Measurements from ENCODE around the gene TMTC2.

TMTC2 gene

DNA sequence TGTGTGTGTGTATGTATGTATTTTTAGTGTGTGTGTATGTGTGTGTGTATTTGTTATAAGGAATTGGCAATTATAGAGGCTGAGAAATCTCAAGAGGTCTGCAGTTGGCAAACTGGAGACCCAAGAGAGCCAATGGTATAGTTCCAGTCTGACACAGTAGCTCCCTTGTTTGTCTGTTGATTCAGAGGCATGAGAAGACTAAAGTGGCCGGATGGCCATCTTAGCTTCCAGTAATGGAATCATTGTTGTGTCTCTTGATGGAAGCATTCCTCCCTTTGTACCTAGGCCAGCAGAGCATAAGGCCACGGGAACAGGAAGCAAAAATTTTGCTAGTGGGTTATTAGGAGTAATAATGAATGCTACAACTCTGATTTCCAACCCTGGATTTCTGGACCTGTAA is 460.6 kb downstream of the TMTC2 start:
- H3K36me3 ChIP-seq (ENCODE audit: control insufficient read depth, insufficient read depth, low read length, severe bottlenecking) = no peaks in the 10 kb centered on the region
- H3K9me3 ChIP-seq (ENCODE audit: control insufficient read depth, low read length) = no peaks in the 10 kb centered on the region
- no peak overlapping the region for H3K4me3 ChIP-seq (ENCODE audit: low read length)
- no peak for DNase-seq (ENCODE audit: low read depth)
- H3K4me1 ChIP-seq (ENCODE audit: control insufficient read depth, insufficient read depth, low read length) = no peaks in the 10 kb centered on the region
- H3K27me3 ChIP-seq (replicated peaks; ENCODE audit: control insufficient read depth, insufficient read depth, low read length) = no peaks in the 10 kb centered on the region
- H3K9ac ChIP-seq (ENCODE audit: low read length) = no peak overlapping the region

DNA sequence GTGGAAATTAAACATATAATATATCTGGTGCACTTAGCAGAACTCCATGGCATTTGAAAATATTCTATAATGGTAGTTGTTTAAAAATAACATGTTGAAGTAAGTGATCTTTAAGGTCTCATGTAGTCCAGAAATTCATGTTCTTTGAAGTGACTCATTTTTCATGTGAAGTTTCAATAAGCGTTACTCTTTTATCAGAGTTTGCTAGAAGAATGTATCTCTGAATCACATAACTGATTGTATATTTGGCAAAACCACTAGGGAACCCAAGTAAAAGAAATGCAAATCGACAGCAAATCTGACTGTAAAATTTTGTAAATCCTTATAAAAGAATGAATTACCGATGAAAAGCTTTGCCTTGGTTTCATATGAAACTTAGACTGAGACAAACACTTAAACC is 463.3 kb downstream of the TMTC2 start:
- H3K9ac ChIP-seq (ENCODE audit: low read length) = no peak overlapping the region
- H3K4me1 ChIP-seq (ENCODE audit: control insufficient read depth, insufficient read depth, low read length) = no peaks in the 10 kb centered on the region
- no peak for DNase-seq (ENCODE audit: low read depth)
- no peaks in the 10 kb centered on the region for H3K27me3 ChIP-seq (replicated peaks; ENCODE audit: control insufficient read depth, insufficient read depth, low read length)
- H3K36me3 ChIP-seq (ENCODE audit: control insufficient read depth, insufficient read depth, low read length, severe bottlenecking) = no peaks in the 10 kb centered on the region
- no peak overlapping the region for H3K4me3 ChIP-seq (ENCODE audit: low read length)
- no peaks in the 10 kb centered on the region for H3K9me3 ChIP-seq (ENCODE audit: control insufficient read depth, low read length)

DNA sequence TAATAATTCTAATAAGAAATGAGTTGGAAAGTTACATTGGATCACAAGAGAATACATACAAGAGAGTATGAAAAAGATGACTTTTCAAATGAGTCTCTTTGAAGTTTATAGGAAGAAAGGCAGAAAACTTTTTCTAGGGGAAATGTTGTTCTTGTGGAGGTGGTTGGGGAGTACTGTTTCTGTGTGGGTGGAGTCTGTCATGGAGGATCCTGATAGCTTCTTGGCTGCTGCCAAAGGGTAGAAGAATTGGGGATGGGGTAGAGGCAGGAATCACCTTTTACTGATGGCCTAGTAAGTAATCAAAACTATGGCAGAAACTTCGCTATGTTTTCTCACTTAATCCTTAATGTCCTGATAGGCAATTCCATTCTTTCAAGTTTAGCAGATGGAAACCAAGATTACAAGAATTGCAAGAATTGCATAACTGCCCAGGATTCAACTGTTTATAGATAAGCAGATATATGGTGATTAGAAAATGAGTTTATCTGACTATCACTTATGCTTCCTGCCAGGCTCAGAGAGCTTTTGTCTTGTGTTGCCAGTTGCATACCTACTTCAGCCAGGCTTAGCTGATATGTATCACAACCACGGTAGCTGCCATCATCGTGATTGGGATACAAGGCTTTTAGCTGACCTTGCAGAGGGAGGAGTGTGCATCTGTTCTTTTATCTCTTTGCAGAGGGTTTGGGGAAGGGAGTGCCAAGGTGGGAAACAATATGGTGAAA is 463.9 kb downstream of the TMTC2 start:
- H3K27me3 ChIP-seq (replicated peaks; ENCODE audit: control insufficient read depth, insufficient read depth, low read length) = no peaks in the 10 kb centered on the region
- no peaks in the 10 kb centered on the region for H3K9me3 ChIP-seq (ENCODE audit: control insufficient read depth, low read length)
- no peak overlapping the region for H3K4me3 ChIP-seq (ENCODE audit: low read length)
- no peak overlapping the region for H3K9ac ChIP-seq (ENCODE audit: low read length)
- no peaks in the 10 kb centered on the region for H3K4me1 ChIP-seq (ENCODE audit: control insufficient read depth, insufficient read depth, low read length)
- H3K36me3 ChIP-seq (ENCODE audit: control insufficient read depth, insufficient read depth, low read length, severe bottlenecking) = no peaks in the 10 kb centered on the region
- DNase-seq (ENCODE audit: low read depth) = no peak

DNA sequence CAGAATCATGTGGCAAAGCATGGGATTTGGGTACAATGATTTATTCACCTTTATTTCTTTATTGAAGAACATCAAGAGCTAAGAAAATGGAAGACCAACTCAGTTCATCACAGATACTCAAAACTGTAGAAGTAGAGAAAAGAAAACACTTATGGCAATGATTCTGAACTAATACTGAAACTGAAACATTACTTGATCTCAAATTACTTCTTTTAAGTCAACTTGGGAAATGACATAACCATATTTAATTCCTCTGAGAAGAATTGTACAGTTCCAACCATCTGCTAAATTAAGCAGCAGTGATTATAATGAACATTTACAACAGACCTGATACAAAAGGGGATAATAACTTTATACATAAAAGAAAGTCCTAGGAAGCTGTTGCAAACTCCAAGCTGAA is 466.5 kb downstream of the TMTC2 start:
- DNase-seq (ENCODE audit: low read depth) = no peak
- Histone ChIP-seq H3K36me3 (ENCODE audit: control insufficient read depth, insufficient read depth, low read length, severe bottlenecking) (no peaks in the 10 kb centered on the region), H3K4me3 (ENCODE audit: low read length) (no peak overlapping the region), H3K9ac (ENCODE audit: low read length) (no peak overlapping the region), H3K4me1 (ENCODE audit: control insufficient read depth, insufficient read depth, low read length) (no peaks in the 10 kb centered on the region), H3K27me3 (replicated peaks; ENCODE audit: control insufficient read depth, insufficient read depth, low read length) (no peaks in the 10 kb centered on the region), H3K9me3 (ENCODE audit: control insufficient read depth, low read length) (no peaks in the 10 kb centered on the region)

DNA sequence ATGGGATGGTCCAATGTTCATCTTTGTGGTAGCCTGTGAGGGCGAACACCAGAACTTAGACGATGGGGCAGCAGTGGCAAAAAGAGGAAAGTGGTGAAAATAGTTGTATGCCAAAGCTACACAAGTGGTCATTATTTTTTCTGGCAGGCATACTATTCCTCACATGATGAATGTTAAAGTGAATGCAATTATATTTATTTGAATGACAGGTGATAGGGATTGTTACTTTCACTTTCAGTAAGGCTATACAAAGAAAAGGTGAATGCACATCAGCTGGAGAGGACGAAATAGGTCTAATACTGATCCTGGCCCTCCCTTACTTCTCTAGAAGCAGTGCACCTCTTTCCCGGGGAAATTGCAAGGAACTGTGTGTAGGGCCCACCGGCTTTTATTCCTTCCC is 470.1 kb downstream of the TMTC2 start:
- Histone ChIP-seq H3K4me3 (ENCODE audit: low read length) (no peak overlapping the region), H3K9me3 (ENCODE audit: control insufficient read depth, low read length) (no peaks in the 10 kb centered on the region), H3K9ac (ENCODE audit: low read length) (no peak overlapping the region), H3K27me3 (replicated peaks; ENCODE audit: control insufficient read depth, insufficient read depth, low read length) (no peaks in the 10 kb centered on the region), H3K36me3 (ENCODE audit: control insufficient read depth, insufficient read depth, low read length, severe bottlenecking) (no peaks in the 10 kb centered on the region), H3K4me1 (ENCODE audit: control insufficient read depth, insufficient read depth, low read length) (peaks cover 7% of the 10 kb centered on the region)
- DNase-seq (ENCODE audit: low read depth) = no peak

GRCh38 chr12:83157604-83158003 is 470.9 kb downstream of the TMTC2 start:
- no peaks in the 10 kb centered on the region for H3K36me3 ChIP-seq (ENCODE audit: control insufficient read depth, insufficient read depth, low read length, severe bottlenecking)
- H3K4me3 ChIP-seq (ENCODE audit: low read length) = no peak overlapping the region
- peaks cover 7% of the 10 kb centered on the region for H3K4me1 ChIP-seq (ENCODE audit: control insufficient read depth, insufficient read depth, low read length)
- no peak overlapping the region for H3K9ac ChIP-seq (ENCODE audit: low read length)
- no peak for DNase-seq (ENCODE audit: low read depth)
- no peaks in the 10 kb centered on the region for H3K27me3 ChIP-seq (replicated peaks; ENCODE audit: control insufficient read depth, insufficient read depth, low read length)
- no peaks in the 10 kb centered on the region for H3K9me3 ChIP-seq (ENCODE audit: control insufficient read depth, low read length)

DNA sequence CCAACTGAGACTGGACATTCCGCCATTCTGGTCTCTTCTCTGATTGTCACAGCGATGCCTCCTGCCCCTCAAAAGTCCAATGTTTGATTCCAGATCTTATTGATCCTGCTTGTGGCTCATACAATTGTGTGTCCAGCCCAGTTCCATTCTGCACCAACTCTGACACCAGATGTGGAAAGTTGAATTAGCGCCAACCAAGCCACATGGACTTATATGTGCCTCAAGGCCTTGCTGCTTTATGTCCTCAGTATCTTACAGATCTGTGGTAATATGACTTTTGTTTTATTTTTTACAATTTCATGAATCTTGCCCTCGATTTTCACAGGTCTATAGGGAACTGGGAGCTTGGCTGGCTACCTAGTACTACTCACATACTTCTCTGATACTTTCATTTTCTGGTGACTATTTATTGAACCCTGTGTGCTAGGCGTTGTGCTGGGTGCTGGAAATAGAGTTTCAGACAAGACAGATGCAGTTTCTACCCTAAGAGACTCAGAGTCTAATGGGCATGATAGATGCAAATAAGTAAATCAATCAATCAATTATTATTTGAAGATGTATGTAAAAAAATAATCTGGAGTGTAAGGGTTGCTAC is 472.0 kb downstream of the TMTC2 start:
- no peak for DNase-seq (ENCODE audit: low read depth)
- Histone ChIP-seq H3K36me3 (ENCODE audit: control insufficient read depth, insufficient read depth, low read length, severe bottlenecking) (no peaks in the 10 kb centered on the region), H3K4me3 (ENCODE audit: low read length) (no peak overlapping the region), H3K4me1 (ENCODE audit: control insufficient read depth, insufficient read depth, low read length) (peaks cover 7% of the 10 kb centered on the region), H3K27me3 (replicated peaks; ENCODE audit: control insufficient read depth, insufficient read depth, low read length) (no peaks in the 10 kb centered on the region), H3K9me3 (ENCODE audit: control insufficient read depth, low read length) (no peaks in the 10 kb centered on the region), H3K9ac (ENCODE audit: low read length) (no peak overlapping the region)

- H3K4me1 ChIP-seq (ENCODE audit: control insufficient read depth, insufficient read depth, low read length) = peaks cover 7% of the 10 kb centered on the region
- no peaks in the 10 kb centered on the region for H3K36me3 ChIP-seq (ENCODE audit: control insufficient read depth, insufficient read depth, low read length, severe bottlenecking)
- no peaks in the 10 kb centered on the region for H3K27me3 ChIP-seq (replicated peaks; ENCODE audit: control insufficient read depth, insufficient read depth, low read length)
- no peaks in the 10 kb centered on the region for H3K9me3 ChIP-seq (ENCODE audit: control insufficient read depth, low read length)
- H3K4me3 ChIP-seq (ENCODE audit: low read length) = no peak overlapping the region
- peak; percentile 15 for DNase-seq (ENCODE audit: low read depth)
- H3K9ac ChIP-seq (ENCODE audit: low read length) = no peak overlapping the region
Measured at GRCh38 chr12:83161456-83161855, 474.8 kb downstream of the TMTC2 start.

DNA sequence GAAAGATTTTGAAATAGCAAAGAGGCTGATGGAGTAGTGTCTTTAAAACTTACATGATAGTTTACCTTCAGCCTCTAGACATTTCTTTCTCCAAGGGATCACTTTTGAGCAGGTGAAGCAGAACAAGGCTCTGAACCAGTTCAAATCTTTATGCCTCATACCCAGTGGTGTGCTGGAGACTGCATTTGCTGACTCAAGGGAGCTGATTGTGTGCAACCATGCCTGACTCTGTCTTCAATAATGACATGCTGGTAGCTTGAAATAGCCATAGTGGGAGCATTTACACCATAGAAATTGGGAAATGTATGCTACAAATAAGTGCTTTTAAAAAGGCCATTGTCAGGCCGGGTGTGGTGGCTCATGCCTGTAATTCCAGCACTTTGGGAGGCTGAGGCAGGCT is 482.0 kb downstream of the TMTC2 start:
- Histone ChIP-seq H3K9me3 (ENCODE audit: control insufficient read depth, low read length) (no peaks in the 10 kb centered on the region), H3K9ac (ENCODE audit: low read length) (no peak overlapping the region), H3K36me3 (ENCODE audit: control insufficient read depth, insufficient read depth, low read length, severe bottlenecking) (no peaks in the 10 kb centered on the region), H3K4me1 (ENCODE audit: control insufficient read depth, insufficient read depth, low read length) (no peaks in the 10 kb centered on the region), H3K4me3 (ENCODE audit: low read length) (no peak overlapping the region), H3K27me3 (replicated peaks; ENCODE audit: control insufficient read depth, insufficient read depth, low read length) (no peaks in the 10 kb centered on the region)
- DNase-seq (ENCODE audit: low read depth) = no peak

DNA sequence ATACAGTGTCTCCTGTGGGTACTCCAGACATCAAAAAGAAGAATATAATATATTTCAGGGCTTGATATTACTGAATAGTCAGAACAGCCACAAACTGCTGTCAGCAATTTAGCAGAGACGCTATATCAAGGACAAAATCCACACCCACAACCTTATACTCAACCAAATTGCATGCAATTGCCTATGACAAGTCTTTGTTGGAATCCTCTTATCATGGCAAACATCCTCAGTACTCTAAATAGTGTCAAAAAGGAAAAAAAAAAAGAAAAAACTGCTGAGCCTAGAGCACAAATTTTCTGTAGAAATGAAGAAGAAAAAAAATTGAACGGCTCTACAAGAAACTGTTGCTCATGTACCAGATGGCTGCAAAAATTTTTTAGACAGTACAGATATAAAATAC is 485.7 kb downstream of the TMTC2 start:
- DNase-seq (ENCODE audit: low read depth) = no peak
- Histone ChIP-seq H3K36me3 (ENCODE audit: control insufficient read depth, insufficient read depth, low read length, severe bottlenecking) (no peaks in the 10 kb centered on the region), H3K9me3 (ENCODE audit: control insufficient read depth, low read length) (no peaks in the 10 kb centered on the region), H3K9ac (ENCODE audit: low read length) (no peak overlapping the region), H3K4me3 (ENCODE audit: low read length) (no peak overlapping the region), H3K4me1 (ENCODE audit: control insufficient read depth, insufficient read depth, low read length) (no peaks in the 10 kb centered on the region), H3K27me3 (replicated peaks; ENCODE audit: control insufficient read depth, insufficient read depth, low read length) (no peaks in the 10 kb centered on the region)

GRCh38 chr12:83172866-83173649 is 486.4 kb downstream of the TMTC2 start:
- H3K4me3 ChIP-seq (ENCODE audit: low read length) = no peak overlapping the region
- no peaks in the 10 kb centered on the region for H3K27me3 ChIP-seq (replicated peaks; ENCODE audit: control insufficient read depth, insufficient read depth, low read length)
- no peak for DNase-seq (ENCODE audit: low read depth)
- no peak overlapping the region for H3K9ac ChIP-seq (ENCODE audit: low read length)
- H3K36me3 ChIP-seq (ENCODE audit: control insufficient read depth, insufficient read depth, low read length, severe bottlenecking) = no peaks in the 10 kb centered on the region
- no peaks in the 10 kb centered on the region for H3K9me3 ChIP-seq (ENCODE audit: control insufficient read depth, low read length)
- H3K4me1 ChIP-seq (ENCODE audit: control insufficient read depth, insufficient read depth, low read length) = no peaks in the 10 kb centered on the region
